ENCODE data around the gene HAT1. TPM values are rescaled to one million over a fixed set of nuclear protein-coding genes. Genes with fewer than 3 reads are reported as not detected.

Gene HAT1
- polyA plus RNA-seq, 1 donor from 2014 or later: 39.8 TPM

DNA sequence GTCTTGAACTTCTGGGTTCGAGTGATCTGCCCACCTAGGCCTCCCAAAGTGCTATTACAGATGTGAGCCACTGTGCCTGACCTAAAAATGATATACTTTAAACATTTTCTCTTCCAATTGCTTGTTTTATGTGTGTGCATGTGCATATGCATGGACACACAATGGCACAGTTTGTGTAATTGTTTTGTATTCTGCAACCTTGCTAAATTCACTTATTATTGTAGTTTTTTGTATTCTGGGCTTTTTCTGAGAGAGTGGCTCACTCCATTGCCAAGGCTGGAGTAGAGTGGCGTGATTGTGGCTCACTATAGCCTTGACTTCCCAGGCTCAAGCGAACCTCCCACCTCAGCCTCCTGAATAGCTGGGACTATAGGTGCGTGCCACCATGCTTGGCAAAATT, 8.1 kb downstream of the HAT1 start:
- Histone ChIP-seq H3K9ac (ENCODE audit: low read length) (no peak overlapping the region), H3K36me3 (ENCODE audit: insufficient read depth, low read length) (no peaks in the 10 kb centered on the region), H3K9me3 (ENCODE audit: low read length) (no peaks in the 10 kb centered on the region), H3F3A (ENCODE audit: insufficient read depth, low read length, poor library complexity, severe bottlenecking) (no peaks in the 10 kb centered on the region), H3K27ac (ENCODE audit: low read length) (no peak overlapping the region), H3K9me2 (ENCODE audit: insufficient read depth, low read length) (no peaks in the 10 kb centered on the region), H3K79me2 (replicated peaks; ENCODE audit: insufficient read depth, low read length) (peaks cover 58% of the 10 kb centered on the region), H3K27me3 (ENCODE audit: insufficient read depth, low read depth, low read length) (no peaks in the 10 kb centered on the region), H3K4me3 (ENCODE audit: low read length) (no peak overlapping the region), H2AFZ (ENCODE audit: low read depth, low read length) (no peak overlapping the region), H4K20me1 (ENCODE audit: insufficient read depth) (no peaks in the 10 kb centered on the region), H3K4me2 (ENCODE audit: low read length) (no peak overlapping the region)
- TF ChIP-seq RAD21 (conservative IDR thresholded peaks at IDR 0.05) (no peak), MXI1 (conservative IDR thresholded peaks at IDR 0.05; ENCODE audit: poor library complexity, severe bottlenecking) (no peak)

- H3K9ac ChIP-seq (ENCODE audit: low read length): no peak overlapping the region
- TF ChIP-seq, protein P1, sequence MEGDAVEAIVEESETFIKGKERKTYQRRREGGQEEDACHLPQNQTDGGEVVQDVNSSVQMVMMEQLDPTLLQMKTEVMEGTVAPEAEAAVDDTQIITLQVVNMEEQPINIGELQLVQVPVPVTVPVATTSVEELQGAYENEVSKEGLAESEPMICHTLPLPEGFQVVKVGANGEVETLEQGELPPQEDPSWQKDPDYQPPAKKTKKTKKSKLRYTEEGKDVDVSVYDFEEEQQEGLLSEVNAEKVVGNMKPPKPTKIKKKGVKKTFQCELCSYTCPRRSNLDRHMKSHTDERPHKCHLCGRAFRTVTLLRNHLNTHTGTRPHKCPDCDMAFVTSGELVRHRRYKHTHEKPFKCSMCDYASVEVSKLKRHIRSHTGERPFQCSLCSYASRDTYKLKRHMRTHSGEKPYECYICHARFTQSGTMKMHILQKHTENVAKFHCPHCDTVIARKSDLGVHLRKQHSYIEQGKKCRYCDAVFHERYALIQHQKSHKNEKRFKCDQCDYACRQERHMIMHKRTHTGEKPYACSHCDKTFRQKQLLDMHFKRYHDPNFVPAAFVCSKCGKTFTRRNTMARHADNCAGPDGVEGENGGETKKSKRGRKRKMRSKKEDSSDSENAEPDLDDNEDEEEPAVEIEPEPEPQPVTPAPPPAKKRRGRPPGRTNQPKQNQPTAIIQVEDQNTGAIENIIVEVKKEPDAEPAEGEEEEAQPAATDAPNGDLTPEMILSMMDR (IDR thresholded peaks at IDR 0.05; ENCODE audit: poor library complexity, severe bottlenecking): no peak
- no peak for TF ChIP-seq POLR2AphosphoS5 (IDR thresholded peaks at IDR 0.05)
- peaks cover 11% of the 10 kb centered on the region for H3K79me2 ChIP-seq (replicated peaks; ENCODE audit: insufficient read depth, low read length)
- H3K9me2 ChIP-seq (ENCODE audit: insufficient read depth, low read length): no peaks in the 10 kb centered on the region
- no peak overlapping the region for H3K4me3 ChIP-seq (ENCODE audit: low read length)
- no peak overlapping the region for H3K27ac ChIP-seq (ENCODE audit: low read length)
- no peak overlapping the region for H3K4me2 ChIP-seq (ENCODE audit: low read length)
- no peaks in the 10 kb centered on the region for H3K27me3 ChIP-seq (ENCODE audit: insufficient read depth, low read depth, low read length)
- H2AFZ ChIP-seq (ENCODE audit: low read depth, low read length): no peak overlapping the region
- no peaks in the 10 kb centered on the region for H3K36me3 ChIP-seq (ENCODE audit: insufficient read depth, low read length)
- peaks cover 5% of the 10 kb centered on the region for H3K9me3 ChIP-seq (ENCODE audit: low read length)
- H4K20me1 ChIP-seq (ENCODE audit: insufficient read depth): no peaks in the 10 kb centered on the region
- no peaks in the 10 kb centered on the region for H3F3A ChIP-seq (ENCODE audit: insufficient read depth, low read length, poor library complexity, severe bottlenecking)
Measured at GRCh38 chr2:171939058-171939742, 16.9 kb downstream of the HAT1 start.

- H3K79me2 ChIP-seq (replicated peaks; ENCODE audit: insufficient read depth, low read length): peaks cover 16% of the 10 kb centered on the region
- no peak overlapping the region for H3K9ac ChIP-seq (ENCODE audit: low read length)
- H3K4me3 ChIP-seq (ENCODE audit: low read length): no peak overlapping the region
- TF ChIP-seq EP300 (conservative IDR thresholded peaks at IDR 0.05; ENCODE audit: poor library complexity, severe bottlenecking) (no peak), TAF1 (IDR thresholded peaks at IDR 0.05; ENCODE audit: low read depth) (no peak), MXI1 (conservative IDR thresholded peaks at IDR 0.05; ENCODE audit: poor library complexity, severe bottlenecking) (no peak), SMC3 (conservative IDR thresholded peaks at IDR 0.05; ENCODE audit: poor library complexity) (no peak), EZH2 (IDR thresholded peaks at IDR 0.05; ENCODE audit: borderline replicate concordance, insufficient read depth, low read length, poor library complexity, severe bottlenecking) (no peak), RAD21 (conservative IDR thresholded peaks at IDR 0.05) (no peak)
- TF ChIP-seq, protein P1 (IDR thresholded peaks at IDR 0.05; ENCODE audit: poor library complexity, severe bottlenecking): no peak
- TF ChIP-seq, protein P2, sequence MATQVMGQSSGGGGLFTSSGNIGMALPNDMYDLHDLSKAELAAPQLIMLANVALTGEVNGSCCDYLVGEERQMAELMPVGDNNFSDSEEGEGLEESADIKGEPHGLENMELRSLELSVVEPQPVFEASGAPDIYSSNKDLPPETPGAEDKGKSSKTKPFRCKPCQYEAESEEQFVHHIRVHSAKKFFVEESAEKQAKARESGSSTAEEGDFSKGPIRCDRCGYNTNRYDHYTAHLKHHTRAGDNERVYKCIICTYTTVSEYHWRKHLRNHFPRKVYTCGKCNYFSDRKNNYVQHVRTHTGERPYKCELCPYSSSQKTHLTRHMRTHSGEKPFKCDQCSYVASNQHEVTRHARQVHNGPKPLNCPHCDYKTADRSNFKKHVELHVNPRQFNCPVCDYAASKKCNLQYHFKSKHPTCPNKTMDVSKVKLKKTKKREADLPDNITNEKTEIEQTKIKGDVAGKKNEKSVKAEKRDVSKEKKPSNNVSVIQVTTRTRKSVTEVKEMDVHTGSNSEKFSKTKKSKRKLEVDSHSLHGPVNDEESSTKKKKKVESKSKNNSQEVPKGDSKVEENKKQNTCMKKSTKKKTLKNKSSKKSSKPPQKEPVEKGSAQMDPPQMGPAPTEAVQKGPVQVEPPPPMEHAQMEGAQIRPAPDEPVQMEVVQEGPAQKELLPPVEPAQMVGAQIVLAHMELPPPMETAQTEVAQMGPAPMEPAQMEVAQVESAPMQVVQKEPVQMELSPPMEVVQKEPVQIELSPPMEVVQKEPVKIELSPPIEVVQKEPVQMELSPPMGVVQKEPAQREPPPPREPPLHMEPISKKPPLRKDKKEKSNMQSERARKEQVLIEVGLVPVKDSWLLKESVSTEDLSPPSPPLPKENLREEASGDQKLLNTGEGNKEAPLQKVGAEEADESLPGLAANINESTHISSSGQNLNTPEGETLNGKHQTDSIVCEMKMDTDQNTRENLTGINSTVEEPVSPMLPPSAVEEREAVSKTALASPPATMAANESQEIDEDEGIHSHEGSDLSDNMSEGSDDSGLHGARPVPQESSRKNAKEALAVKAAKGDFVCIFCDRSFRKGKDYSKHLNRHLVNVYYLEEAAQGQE (IDR thresholded peaks at IDR 0.05; ENCODE audit: borderline replicate concordance): no peak
- H3K9me2 ChIP-seq (ENCODE audit: insufficient read depth, low read length): no peaks in the 10 kb centered on the region
- H4K20me1 ChIP-seq (ENCODE audit: insufficient read depth): no peaks in the 10 kb centered on the region
- peaks cover 5% of the 10 kb centered on the region for H3K9me3 ChIP-seq (ENCODE audit: low read length)
- no peaks in the 10 kb centered on the region for H3F3A ChIP-seq (ENCODE audit: insufficient read depth, low read length, poor library complexity, severe bottlenecking)
- H3K27me3 ChIP-seq (ENCODE audit: insufficient read depth, low read depth, low read length): no peaks in the 10 kb centered on the region
- no peak overlapping the region for H3K27ac ChIP-seq (ENCODE audit: low read length)
- H3K36me3 ChIP-seq (ENCODE audit: insufficient read depth, low read length): no peaks in the 10 kb centered on the region
- H3K4me2 ChIP-seq (ENCODE audit: low read length): no peak overlapping the region
- no peak overlapping the region for H2AFZ ChIP-seq (ENCODE audit: low read depth, low read length)
Measured at GRCh38 chr2:171939743-171940071, 17.4 kb downstream of the HAT1 start.
